HL-60 (cell line): Measurements from ENCODE around the gene TRDN.

Source experiments
- CTCF ChIP-seq: IDR thresholded peaks from one replicate; pipeline ENCODE4 v1.5.1; 2011; ENCODE audit warnings: low read length, control low read depth, inconsistent platforms; ENCODE audit not compliant: insufficient read depth
- GABPA ChIP-seq: IDR thresholded peaks from 2 replicates; pipeline ENCODE4 v1.6.1; 2012; ENCODE audit warnings: low read depth
- POLR2AphosphoS5 ChIP-seq: IDR thresholded peaks from 2 replicates; pipeline ENCODE4 v1.6.1; 2012; ENCODE audit warnings: low read depth
- SPI1 ChIP-seq: IDR thresholded peaks from 2 replicates; pipeline ENCODE4 v1.6.1; 2012; ENCODE audit warnings: low read depth, mild to moderate bottlenecking, borderline replicate concordance
- TF ChIP-seq, protein P1 (sequence below): IDR thresholded peaks from 2 replicates; pipeline ENCODE4 v1.6.1; 2012; ENCODE audit warnings: low read depth; ENCODE audit not compliant: insufficient replicate concordance

GRCh38 chr6:123503619-123504018, 133.1 kb downstream of the TRDN start:
- TF ChIP-seq, protein P1, sequence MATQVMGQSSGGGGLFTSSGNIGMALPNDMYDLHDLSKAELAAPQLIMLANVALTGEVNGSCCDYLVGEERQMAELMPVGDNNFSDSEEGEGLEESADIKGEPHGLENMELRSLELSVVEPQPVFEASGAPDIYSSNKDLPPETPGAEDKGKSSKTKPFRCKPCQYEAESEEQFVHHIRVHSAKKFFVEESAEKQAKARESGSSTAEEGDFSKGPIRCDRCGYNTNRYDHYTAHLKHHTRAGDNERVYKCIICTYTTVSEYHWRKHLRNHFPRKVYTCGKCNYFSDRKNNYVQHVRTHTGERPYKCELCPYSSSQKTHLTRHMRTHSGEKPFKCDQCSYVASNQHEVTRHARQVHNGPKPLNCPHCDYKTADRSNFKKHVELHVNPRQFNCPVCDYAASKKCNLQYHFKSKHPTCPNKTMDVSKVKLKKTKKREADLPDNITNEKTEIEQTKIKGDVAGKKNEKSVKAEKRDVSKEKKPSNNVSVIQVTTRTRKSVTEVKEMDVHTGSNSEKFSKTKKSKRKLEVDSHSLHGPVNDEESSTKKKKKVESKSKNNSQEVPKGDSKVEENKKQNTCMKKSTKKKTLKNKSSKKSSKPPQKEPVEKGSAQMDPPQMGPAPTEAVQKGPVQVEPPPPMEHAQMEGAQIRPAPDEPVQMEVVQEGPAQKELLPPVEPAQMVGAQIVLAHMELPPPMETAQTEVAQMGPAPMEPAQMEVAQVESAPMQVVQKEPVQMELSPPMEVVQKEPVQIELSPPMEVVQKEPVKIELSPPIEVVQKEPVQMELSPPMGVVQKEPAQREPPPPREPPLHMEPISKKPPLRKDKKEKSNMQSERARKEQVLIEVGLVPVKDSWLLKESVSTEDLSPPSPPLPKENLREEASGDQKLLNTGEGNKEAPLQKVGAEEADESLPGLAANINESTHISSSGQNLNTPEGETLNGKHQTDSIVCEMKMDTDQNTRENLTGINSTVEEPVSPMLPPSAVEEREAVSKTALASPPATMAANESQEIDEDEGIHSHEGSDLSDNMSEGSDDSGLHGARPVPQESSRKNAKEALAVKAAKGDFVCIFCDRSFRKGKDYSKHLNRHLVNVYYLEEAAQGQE, result no peak
- no peak for TF ChIP-seq CTCF
- no peak for TF ChIP-seq POLR2AphosphoS5
- no peak for TF ChIP-seq SPI1
- TF ChIP-seq GABPA, result no peak
